ENCODE data around the gene SORBS2. TPM values are rescaled to one million over a fixed set of nuclear protein-coding genes. Genes with fewer than 3 reads are reported as not detected.

Gene SORBS2
- total RNA-seq, 4 donors from 2014 or later, result 21.5 to 118 (median 29.5) TPM

DNA sequence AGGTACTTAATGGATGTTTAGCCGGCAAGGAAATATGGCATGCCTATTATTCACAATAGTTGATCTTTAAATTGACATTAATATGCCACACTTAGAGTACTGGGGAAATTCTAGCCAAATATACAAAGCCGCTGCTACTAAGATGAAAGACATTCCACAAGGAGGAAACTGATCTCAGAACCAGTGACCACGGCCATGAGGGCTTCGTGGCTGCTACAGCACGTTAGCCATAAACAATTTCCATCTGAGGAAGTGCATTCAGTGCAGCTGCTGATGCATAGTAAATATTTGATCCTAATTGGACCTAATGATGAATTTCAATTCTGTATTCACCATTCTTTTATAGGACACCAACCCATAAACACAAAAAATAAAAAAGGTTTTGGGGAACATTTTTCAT, 59.1 kb downstream of the SORBS2 start:
- TF ChIP-seq, protein P1, sequence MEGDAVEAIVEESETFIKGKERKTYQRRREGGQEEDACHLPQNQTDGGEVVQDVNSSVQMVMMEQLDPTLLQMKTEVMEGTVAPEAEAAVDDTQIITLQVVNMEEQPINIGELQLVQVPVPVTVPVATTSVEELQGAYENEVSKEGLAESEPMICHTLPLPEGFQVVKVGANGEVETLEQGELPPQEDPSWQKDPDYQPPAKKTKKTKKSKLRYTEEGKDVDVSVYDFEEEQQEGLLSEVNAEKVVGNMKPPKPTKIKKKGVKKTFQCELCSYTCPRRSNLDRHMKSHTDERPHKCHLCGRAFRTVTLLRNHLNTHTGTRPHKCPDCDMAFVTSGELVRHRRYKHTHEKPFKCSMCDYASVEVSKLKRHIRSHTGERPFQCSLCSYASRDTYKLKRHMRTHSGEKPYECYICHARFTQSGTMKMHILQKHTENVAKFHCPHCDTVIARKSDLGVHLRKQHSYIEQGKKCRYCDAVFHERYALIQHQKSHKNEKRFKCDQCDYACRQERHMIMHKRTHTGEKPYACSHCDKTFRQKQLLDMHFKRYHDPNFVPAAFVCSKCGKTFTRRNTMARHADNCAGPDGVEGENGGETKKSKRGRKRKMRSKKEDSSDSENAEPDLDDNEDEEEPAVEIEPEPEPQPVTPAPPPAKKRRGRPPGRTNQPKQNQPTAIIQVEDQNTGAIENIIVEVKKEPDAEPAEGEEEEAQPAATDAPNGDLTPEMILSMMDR (IDR thresholded peaks at IDR 0.05), result no peak
- TF ChIP-seq POLR2A (IDR thresholded peaks at IDR 0.05), result no peak
- intact Hi-C loops (cut with DNase I; ENCODE audit: low total_unique reads), result no loop called here
- no peak overlapping the region for H3K27ac ChIP-seq
- H3K9me3 ChIP-seq, result no peaks in the 10 kb centered on the region
- no peaks in the 10 kb centered on the region for H3K36me3 ChIP-seq
- H3K4me1 ChIP-seq, result no peaks in the 10 kb centered on the region
- H3K4me3 ChIP-seq, result no peak overlapping the region
- no peaks in the 10 kb centered on the region for H3K27me3 ChIP-seq
- no peak for DNase-seq

DNA sequence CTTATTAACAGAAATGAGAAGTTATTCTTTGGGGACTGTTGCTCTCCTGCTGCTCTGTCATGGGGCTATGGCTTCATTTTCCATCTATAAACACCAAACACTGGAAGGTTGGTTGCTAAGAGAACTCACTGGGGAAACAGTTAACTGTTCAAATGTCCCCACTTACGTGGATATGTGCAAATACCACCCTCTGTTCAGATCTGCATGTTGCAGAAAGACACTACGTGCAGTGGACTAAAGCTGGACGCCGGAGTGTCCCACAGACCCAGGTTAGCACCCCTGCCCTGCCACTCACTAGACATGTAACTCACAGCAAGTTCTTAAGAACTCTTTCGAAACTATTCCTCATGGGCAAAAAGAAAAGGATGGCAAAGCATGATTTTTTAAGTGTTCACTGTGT, 62.1 kb downstream of the SORBS2 start:
- H3K36me3 ChIP-seq, result no peaks in the 10 kb centered on the region
- no peak for TF ChIP-seq POLR2A (IDR thresholded peaks at IDR 0.05)
- TF ChIP-seq, protein P1 (IDR thresholded peaks at IDR 0.05), result no peak
- no peaks in the 10 kb centered on the region for H3K27me3 ChIP-seq
- H3K4me1 ChIP-seq, result no peaks in the 10 kb centered on the region
- no peaks in the 10 kb centered on the region for H3K9me3 ChIP-seq
- H3K4me3 ChIP-seq, result no peak overlapping the region
- DNase-seq, result no peak
- no peak overlapping the region for H3K27ac ChIP-seq
- intact Hi-C loops (cut with DNase I; ENCODE audit: low total_unique reads), result loop anchor here (10.0 kb wide), 1 partner anchor 795 kb away; no protein-coding TSS in a partner anchor

DNA sequence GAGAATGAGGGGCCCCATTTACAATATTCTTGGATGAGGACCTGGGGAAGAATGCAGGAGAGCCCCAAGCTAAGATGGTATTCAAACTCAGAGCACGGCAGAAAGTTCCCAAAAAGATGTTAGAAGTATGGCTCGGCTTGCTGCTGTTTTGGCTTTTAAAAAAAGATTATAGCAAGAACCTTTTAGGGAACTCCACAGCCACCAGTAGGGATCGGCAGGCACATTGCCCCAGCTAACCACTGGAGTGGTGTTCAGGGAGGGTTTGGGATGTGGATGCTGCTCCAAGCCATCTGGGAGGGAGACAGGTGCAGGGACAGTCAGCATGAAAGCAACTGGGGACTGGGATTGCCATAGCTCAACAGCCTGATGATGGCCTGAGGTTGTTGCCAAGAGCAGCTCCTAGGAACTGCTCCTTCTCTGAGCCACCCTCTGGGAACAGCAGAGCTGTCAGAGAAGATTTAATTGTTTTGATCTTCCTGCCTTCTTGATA, 63.0 kb downstream of the SORBS2 start:
- H3K36me3 ChIP-seq, result no peaks in the 10 kb centered on the region
- intact Hi-C loops (cut with DNase I; ENCODE audit: low total_unique reads), result loop anchor here (10.0 kb wide), 1 partner anchor 794 kb away; no protein-coding TSS in a partner anchor
- no peak overlapping the region for H3K4me3 ChIP-seq
- H3K27me3 ChIP-seq, result no peaks in the 10 kb centered on the region
- H3K27ac ChIP-seq, result no peak overlapping the region
- DNase-seq, result no peak
- TF ChIP-seq, protein P1 (IDR thresholded peaks at IDR 0.05), result no peak
- no peak for TF ChIP-seq POLR2A (IDR thresholded peaks at IDR 0.05)
- H3K9me3 ChIP-seq, result no peaks in the 10 kb centered on the region
- no peaks in the 10 kb centered on the region for H3K4me1 ChIP-seq

DNA sequence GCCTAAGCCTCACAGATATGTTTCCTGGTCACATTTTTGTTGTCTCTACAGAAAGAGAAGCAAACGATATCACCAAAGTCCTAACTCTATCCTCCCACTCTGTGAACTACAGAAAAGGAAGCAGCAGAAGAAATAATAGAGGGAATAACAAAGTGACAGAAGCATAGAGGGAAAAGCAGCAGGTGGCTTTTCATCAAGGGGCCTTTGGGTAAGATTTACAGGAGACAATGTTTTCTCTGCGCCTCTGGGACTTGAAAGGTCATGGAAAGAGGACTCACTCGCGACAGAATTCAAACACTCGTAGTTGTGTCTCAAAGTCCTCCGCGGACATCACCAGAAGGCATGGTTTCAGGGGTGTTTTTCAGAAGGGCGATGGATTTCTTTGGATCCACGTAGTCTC, 66.1 kb downstream of the SORBS2 start:
- intact Hi-C loops (cut with DNase I; ENCODE audit: low total_unique reads), result loop anchor here (10.0 kb wide), 1 partner anchor 791 kb away; no protein-coding TSS in a partner anchor
- Histone ChIP-seq H3K36me3 (no peaks in the 10 kb centered on the region), H3K9me3 (no peaks in the 10 kb centered on the region), H3K27ac (no peak overlapping the region), H3K27me3 (no peaks in the 10 kb centered on the region), H3K4me3 (no peak overlapping the region), H3K4me1 (no peaks in the 10 kb centered on the region)
- TF ChIP-seq, protein P1 (IDR thresholded peaks at IDR 0.05), result no peak
- no peak for TF ChIP-seq POLR2A (IDR thresholded peaks at IDR 0.05)
- DNase-seq, result no peak

DNA sequence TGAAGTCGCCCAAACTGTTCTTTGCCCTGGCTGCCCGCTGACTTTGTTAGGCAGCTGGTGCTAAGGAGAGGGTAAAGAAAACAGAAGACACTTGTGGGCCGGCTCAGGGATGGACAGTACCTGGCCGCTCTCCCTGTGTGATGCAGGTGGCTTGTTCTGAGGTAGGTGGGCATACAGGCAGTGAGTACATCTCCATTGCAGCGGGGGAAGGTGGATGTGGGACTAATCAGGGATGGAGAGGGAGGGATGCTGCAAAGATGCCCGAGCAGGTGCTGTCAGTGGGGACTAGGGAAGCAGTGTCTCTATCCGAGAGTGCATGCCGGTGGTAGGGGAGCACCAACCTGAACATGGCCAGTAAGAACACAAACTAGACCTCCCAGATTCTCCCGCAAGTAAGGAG, 67.0 kb downstream of the SORBS2 start:
- H3K4me1 ChIP-seq, result no peaks in the 10 kb centered on the region
- H3K9me3 ChIP-seq, result no peaks in the 10 kb centered on the region
- no peak overlapping the region for H3K4me3 ChIP-seq
- TF ChIP-seq POLR2A (IDR thresholded peaks at IDR 0.05), result no peak
- TF ChIP-seq, protein P1 (IDR thresholded peaks at IDR 0.05), result no peak
- intact Hi-C loops (cut with DNase I; ENCODE audit: low total_unique reads), result loop anchor here (10.0 kb wide), 1 partner anchor 790 kb away; no protein-coding TSS in a partner anchor
- H3K36me3 ChIP-seq, result no peaks in the 10 kb centered on the region
- no peaks in the 10 kb centered on the region for H3K27me3 ChIP-seq
- H3K27ac ChIP-seq, result no peak overlapping the region
- DNase-seq, result no peak

Measured in uterus (tissue), 4 donors.